22Rv1 (cell line): ENCODE data around the gene RFT1.

Experiments
- H3K27ac ChIP-seq: fragments of 450-650 bp; 2 replicates; pipeline ENCODE4 v1.5.1; 2017
- CTCF ChIP-seq: fragments of 450-650 bp; IDR thresholded peaks from 2 replicates; pipeline ENCODE4 v1.5.1; 2017; ENCODE audit warnings: mild to moderate bottlenecking
- ZFX ChIP-seq: fragments of 450-650 bp; IDR thresholded peaks from 2 replicates; pipeline ENCODE4 v1.6.1; 2017; ENCODE audit warnings: antibody characterized with exemption, borderline replicate concordance

The RFT1 gene

DNA sequence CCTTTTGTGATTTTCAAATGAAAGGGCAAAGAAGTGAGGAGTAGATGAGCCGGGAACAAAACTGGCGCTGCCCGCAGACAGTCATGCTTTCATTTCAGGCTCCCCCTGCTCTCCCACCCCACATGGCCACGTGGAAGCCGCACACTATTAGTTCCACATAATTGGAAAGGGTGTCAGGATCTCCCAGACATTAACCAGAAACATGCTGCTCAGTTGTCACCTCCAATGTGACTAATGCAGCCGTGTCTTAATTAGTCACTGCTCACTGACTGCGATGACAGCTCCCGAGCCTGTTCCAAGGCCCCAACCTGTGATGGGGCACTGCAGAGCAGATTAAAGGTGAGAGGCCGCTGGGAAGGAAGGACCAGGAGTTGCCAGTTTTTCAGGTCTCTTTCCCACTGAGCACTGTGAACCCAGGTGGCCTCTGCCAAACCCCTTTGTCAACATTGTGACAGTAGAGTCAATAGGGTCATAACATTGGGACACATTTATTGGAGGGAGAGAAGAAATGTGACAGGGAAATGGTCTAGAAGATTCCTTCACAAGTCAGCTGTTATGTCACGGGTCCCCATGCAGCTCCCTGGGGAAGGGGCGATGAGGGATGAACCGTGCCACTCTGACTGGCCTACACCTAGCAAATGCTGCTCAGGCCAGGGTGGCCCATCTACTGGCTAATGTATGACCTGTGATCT is 45.8 kb downstream of the RFT1 start:
- TF ChIP-seq CTCF (no peak), ZFX (no peak)
- no peak overlapping the region for H3K27ac ChIP-seq

DNA sequence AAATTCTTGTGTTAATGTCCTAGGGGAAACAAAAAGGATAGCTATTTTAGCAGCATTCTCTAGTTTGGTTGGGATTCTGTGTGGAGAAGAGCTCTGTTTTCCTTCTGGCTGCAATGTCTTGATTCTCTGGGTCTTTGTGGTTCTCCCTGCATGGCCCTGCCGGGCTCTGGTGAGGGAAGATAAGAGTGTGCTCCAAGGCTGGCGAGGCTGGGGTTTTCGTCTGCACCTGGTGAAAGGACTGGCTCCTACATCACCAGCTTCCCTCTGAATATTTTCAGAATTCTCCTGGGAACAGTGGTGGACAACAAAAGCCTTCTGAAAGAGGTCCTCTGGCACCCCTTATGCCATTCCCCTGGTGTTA is 46.3 kb downstream of the RFT1 start:
- TF ChIP-seq CTCF, result no peak
- no peak for TF ChIP-seq ZFX
- no peak overlapping the region for H3K27ac ChIP-seq

DNA sequence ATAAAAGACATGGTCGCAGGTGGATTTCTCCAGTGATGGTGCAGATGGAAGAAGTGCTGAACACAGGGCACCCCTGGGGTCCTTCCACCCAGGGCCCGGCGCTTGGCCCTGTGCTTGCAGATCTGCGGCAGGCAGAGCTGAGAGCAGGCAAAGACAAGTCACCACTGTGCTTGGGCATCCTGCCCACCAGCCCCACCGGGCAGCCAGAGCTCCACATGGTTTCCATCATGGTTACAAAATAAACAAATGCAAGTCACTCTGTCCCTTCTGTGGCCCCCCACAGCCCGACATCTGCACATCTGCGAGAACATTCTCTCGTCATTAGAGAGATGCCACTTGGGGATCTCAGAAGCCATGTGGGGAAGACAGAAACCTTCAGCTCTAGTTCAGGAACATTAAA is 46.7 kb downstream of the RFT1 start:
- no peak for TF ChIP-seq ZFX
- no peak for TF ChIP-seq CTCF
- H3K27ac ChIP-seq, result no peak overlapping the region

DNA sequence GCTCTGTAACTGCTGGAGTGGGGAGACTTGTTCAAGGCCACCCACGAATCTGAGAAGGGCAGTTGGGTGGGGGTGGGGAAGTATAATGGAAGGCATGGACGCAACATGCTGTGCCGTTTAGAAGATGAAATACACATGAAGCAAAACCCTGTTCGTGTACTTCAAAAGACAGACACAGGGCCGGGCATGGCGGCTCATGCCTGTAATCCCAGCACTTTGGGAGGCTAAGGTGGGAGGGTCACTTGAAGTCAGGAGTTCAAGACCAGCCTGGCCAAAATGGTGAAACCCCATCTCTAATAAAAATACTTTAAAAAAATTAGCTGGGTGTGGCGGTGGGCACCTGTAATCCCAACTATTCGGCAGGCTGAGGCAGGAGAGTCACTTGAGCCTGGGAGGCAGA is 47.5 kb downstream of the RFT1 start:
- no peak overlapping the region for H3K27ac ChIP-seq
- TF ChIP-seq ZFX (no peak), CTCF (no peak)

GRCh38 chr3:53081318-53081717 is 48.9 kb downstream of the RFT1 start:
- TF ChIP-seq ZFX (no peak), CTCF (no peak)
- H3K27ac ChIP-seq, result no peak overlapping the region

DNA sequence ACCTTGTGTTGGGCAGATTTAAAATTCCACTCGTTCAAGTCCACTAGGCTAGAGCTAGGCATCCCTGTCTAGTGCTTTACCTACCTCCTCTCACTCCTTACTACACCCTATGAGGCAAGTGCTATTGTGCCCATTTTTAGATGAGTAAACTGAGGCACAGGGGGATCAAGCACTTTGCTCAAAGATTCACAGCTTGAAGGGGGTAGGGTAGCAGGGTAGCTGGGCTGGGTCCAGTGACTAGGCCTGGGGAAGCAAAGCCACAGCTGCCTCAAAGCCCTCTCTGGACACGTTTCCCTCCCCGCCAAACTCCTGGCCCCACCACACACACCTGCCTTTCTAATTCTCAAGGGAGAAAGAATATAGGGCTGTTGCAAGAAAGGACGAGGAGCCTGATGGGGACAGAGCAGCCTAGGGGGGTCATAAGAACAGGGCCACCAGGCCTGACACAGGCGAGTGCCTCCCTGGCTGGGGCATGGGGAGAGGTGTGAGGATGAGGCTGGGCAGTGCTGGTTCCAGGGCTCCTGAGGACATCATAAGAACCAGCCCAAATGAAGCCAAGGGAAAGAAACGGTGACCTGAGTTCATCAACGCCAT is 49.5 kb downstream of the RFT1 start:
- no peak for TF ChIP-seq CTCF
- no peak for TF ChIP-seq ZFX
- no peak overlapping the region for H3K27ac ChIP-seq

DNA sequence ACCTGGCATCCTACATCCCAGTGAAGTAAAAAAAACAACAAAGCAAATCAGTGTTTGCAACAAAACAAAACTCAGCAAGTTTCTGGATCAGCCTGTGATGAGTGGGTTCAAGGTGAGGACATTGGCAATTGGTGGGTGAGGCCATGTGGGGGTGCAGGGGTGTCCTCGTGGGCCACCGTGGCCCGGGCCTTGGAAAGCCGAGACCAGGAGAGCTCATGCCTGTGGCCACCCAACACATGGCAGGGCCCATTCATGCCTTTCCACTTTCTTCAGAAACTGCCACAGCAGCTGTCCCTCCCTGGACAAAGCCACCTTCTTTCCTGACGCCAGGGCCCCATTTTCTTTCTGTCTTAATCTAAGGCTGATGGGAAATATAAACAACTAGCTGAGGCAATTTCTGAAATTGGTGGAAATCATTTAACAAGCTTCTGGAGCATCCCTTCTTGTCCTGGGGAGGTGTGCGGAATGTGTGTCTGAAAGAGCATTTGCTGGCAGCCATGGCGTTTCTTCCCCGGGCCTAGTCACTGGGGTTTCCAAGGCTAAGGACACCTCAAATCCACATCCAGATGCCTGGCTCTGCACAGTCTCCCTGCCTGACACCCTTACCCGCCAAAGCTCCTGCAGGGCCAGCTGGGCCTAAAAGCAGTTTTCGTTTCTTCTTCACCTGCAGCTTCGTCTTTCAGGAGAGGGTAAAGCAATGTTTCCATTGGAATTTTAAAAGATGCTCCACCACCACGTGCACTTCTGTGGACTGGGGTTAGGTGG is 50.3 kb downstream of the RFT1 start:
- no peak for TF ChIP-seq CTCF
- no peak for TF ChIP-seq ZFX
- no peak overlapping the region for H3K27ac ChIP-seq
